PC-3 (cell line): ENCODE data around the gene AMZ1.

Experiments
- CTCF ChIP-seq: fragments of 300-600 bp; sonication (generic); conservative IDR thresholded peaks from 2 replicates; pipeline ENCODE4 v1.5.1; 2017; ENCODE audit warnings: antibody characterized with exemption, low read depth, mild to moderate bottlenecking, low read length
- EZH2 ChIP-seq: fragments of 300-600 bp; sonication (generic); IDR thresholded peaks from one replicate; pipeline ENCODE4 v1.6.1; 2017; ENCODE audit warnings: antibody characterized with exemption, mild to moderate bottlenecking, low read length; ENCODE audit not compliant: unreplicated experiment
- EZH2phosphoT487 ChIP-seq: fragments of 300-600 bp; sonication (generic); IDR thresholded peaks from 2 replicates; pipeline ENCODE4 v1.6.1; 2018; ENCODE audit warnings: mild to moderate bottlenecking, antibody characterized with exemption, low read length, borderline replicate concordance

DNA sequence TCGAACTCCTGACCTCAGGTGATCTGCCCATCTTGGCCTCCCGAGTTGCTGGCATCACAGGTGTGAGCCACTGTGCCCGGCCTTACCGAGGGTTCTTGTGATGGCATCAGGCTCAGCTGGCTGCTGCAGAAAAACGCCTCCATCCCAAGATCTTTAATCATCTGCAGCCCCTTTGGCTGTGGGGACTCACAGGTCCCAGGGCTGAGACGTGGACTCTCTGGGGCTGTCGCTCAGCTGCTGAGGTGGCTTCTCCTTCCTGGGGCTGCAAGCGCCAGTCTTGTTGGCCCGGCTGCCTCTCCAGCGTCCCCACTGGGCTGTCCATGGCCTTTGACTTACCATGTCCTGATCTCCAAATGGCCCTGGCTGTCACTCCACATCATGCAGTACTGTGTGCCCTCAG is 20.0 kb downstream of the AMZ1 start:
- TF ChIP-seq CTCF (no peak), EZH2 (no peak), EZH2phosphoT487 (no peak)
